HG03108 (cell line): ENCODE results near the gene RXFP1.
"Not testable (repeated sequence)": the region's sequence is repeated elsewhere in the genome, so short reads cannot be mapped to it uniquely, and the experiment has no call there.

ENCODE experiments used
- ATAC-seq: cut with Tn5 transposase; IDR thresholded peaks from one replicate; pipeline ENCODE4 v1.9.1; 2021; ENCODE audit warnings: moderate library complexity; ENCODE audit not compliant: unreplicated experiment

The RXFP1 gene

DNA sequence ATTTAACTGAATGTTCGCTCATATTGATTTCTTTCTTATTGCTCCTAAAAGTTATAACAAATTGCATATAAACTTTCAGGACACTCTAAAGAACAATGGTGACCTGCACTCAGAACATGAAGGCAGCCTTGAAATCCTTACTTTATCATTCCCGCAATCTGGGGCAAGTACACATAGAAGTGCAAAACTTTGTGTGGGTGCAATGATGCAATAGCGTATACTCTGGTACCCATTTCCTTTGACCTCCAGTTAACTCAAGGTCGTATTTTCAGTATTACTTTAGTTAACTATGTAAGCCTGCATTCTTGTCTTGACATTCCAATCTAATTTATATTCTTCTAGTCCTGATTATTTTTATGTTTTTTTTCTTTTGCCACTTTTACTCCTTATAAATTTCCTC is 85.3 kb downstream of the RXFP1 start:
- ATAC-seq = no peak

DNA sequence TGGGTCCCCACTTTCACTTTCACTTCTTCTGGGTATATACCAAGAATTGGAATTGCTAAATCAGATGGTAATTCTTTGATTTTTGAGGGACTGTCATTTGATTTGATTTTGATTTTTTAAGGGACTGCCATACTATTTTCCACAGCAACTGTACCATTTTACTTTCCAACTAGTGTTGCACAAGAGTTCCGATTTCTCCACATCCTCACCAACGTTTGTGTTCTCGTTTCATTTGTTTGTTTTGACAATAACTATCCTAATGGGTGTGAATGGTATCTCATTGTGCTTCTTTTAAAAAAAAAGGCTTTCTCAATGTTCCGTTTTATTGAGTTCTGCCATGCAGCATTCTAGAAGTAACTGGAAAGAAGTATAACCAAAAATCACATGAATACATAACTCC is 87.4 kb downstream of the RXFP1 start:
- ATAC-seq = no peak

DNA sequence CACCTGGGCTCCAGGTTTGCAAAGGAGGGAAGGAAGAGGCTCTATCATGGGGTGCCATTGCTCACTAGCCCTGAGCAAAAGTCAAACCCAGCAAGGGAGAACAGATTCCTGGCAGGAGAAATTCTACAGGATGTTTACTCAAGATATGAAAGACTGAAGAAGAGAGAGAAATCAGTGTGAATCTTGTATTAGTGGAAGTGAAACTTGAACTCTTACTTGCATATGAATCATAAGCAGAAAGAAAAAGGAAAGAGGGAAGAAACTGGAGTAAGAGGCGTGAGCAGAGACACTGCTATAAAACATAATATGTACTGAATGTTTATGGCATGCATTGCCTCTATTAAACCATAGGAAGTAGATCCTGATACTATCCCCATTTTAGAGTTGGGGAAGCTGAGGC is 89.1 kb downstream of the RXFP1 start:
- peak; percentile 89 for ATAC-seq

DNA sequence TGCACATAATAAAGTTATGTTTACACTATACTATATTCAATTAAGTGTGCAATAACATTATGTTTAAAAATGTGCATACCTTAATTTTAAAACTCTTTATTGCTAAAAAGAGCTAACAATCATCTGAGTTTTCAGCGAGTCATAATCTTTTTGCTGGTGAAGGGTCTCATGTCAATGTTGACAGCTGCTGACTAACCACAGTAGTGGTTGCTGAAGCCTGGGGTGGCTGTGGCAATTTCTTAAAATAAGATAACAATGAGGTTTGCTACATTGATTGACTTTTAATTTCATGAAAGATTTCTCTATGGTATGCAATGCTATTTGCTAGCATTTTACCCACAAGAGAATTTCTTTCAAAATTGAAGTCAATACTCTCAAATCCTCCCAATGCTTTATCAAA is 91.4 kb downstream of the RXFP1 start:
- ATAC-seq = no peak

DNA sequence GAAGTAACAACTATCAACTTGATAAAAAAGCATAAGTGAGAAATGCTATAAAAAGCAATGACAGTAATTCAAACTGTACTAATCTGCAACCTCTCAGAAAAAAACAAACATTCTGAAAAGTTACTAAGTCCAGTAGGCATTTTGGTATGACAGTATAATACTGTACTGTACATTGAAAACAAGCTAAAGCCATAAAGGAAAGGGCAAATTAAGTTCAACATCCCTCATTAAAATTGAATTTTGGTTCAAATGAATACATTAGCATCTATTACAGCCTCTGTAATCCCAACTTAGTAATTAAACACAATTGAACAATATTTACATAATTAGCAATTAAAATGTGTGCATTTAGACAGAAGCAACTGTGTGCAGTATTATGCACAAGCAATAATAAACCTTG is 96.3 kb downstream of the RXFP1 start:
- no peak for ATAC-seq

- no peak for ATAC-seq
Measured at GRCh38 chr4:158621729-158622128, 100.0 kb downstream of the RXFP1 start.

- ATAC-seq = no peak
Measured at GRCh38 chr4:158622251-158622650, 100.6 kb downstream of the RXFP1 start.

DNA sequence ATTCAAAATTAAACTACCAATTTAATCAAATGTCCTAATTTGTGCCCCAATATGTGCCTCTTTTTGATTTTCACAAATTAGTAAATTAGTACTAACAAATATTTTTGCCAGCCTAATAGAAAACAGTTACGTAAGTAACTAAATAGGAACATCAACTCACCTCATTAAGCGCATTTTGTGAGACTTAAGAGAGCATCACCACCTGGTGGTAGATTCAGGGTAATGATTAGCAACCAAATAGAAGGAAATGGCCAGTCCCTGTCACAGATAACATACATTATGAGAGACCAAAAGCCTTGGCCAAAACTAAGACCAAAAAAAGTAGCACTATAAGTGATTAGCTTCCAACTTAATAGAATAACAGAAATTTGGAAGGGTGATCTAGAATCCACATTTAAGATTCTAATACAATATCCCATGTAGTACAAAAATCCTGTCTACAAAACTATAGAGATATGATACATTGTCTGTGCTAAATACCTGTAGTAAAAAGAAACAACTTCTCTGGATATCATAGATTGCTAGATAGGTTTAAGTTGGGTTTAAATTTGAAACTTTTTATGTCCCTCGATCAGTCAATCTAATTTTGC is 103.3 kb downstream of the RXFP1 start:
- peak; percentile 80 for ATAC-seq

DNA sequence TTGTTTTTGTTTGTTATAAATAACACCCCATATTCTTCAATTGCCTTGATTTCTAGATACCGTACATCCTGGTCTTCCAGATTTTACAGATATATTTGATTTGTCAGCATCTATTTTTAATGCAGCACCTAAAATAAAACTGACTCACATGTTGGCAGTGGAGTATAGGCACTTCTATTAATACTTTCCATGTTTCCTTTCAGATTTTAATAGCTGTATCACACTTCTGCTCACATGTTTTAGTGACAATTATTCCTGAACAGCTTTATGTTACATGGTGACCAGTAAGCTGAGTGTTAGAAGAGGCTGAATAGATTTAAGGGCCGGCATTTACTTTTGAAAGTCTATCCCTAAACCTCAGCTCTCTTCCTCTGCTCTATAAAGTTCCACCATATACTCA is 103.9 kb downstream of the RXFP1 start:
- no peak for ATAC-seq

- ATAC-seq = no peak
Measured at GRCh38 chr4:158630893-158631292, 109.2 kb downstream of the RXFP1 start.

DNA sequence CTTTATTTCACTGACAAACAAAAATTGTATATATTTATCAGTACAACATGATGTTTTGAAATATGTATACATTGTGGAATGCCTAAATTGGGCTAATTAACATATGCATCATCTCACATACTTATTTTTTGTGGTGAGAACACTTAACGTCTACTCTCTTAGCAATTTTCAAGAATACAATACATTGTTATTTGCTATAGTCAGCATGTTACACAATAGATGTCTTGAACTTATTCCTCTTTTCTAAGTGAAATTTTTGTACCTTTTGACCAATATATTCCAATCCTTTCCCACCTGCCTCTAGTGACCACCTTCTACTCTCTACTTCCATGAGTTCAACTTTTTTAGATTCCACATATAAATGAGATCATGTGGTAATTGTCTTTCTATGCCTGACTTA is 114.9 kb downstream of the RXFP1 start:
- no peak for ATAC-seq

GRCh38 chr4:158644356-158644755 is 122.7 kb downstream of the RXFP1 start:
- no peak for ATAC-seq

- ATAC-seq = no peak
Measured at GRCh38 chr4:158644760-158645159, 123.1 kb downstream of the RXFP1 start.

- ATAC-seq = no peak
Measured at GRCh38 chr4:158649111-158649680, 127.5 kb downstream of the RXFP1 start.

DNA sequence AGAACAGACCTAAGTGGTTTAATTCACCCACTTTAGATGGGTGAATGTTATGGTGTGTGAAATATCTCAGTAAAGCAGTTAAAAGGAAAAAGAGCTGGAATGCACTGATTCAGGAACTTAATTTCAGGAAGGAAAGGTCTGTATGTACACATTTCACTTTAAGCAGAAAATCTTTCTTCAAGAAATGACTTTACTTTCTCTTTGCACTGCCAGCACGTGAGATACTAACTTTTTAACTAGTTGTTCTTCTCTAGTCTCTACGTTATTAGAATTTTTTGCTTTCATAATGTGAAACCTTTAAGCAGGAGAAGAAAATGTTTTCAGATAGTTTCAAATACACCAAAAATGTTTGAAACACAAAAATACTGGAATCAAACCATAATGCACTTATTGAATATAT is 131.2 kb downstream of the RXFP1 start:
- ATAC-seq = no peak

DNA sequence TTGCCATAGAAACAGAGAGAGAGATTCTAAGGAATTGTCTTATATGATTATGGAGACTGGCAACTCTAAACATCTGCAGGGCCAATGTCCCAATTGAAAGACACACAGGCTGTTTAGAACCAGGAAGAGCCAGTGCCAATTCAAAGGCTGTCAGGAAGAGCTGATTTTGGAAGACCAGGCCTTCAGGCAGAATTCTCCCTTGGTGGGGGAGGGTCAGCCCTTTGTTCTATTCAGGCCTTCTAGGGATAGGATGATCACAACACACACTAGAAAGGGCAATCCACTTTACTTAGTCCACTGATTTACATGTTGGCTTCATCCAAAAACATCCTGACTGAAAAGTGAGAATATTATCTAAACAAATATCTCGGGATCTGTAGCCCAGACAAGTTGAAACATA is 134.8 kb downstream of the RXFP1 start:
- no peak for ATAC-seq

DNA sequence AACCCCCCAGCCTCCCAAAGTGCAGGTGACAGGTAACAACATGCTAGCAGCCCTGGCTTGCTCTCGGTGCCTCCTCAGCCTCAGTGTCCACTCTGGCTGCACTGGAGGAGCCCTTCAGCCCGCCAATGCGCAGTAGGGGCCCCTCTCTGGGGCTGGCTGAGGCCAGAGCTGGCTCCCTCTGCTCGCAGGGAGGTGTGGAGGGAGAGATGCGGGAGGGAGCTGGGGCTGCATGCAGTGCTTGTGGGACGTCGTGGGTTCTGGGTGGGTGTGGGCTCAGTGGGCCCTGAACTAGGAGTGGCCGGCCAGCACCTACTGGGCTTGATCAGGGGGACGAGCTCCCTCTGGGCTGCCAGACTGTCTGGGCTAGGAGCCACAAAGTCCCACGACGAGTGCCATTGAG is 135.6 kb downstream of the RXFP1 start:
- ATAC-seq = no peak

GRCh38 chr4:158663255-158663654 is 141.6 kb downstream of the RXFP1 start:
- ATAC-seq = not testable (repeated sequence)

DNA sequence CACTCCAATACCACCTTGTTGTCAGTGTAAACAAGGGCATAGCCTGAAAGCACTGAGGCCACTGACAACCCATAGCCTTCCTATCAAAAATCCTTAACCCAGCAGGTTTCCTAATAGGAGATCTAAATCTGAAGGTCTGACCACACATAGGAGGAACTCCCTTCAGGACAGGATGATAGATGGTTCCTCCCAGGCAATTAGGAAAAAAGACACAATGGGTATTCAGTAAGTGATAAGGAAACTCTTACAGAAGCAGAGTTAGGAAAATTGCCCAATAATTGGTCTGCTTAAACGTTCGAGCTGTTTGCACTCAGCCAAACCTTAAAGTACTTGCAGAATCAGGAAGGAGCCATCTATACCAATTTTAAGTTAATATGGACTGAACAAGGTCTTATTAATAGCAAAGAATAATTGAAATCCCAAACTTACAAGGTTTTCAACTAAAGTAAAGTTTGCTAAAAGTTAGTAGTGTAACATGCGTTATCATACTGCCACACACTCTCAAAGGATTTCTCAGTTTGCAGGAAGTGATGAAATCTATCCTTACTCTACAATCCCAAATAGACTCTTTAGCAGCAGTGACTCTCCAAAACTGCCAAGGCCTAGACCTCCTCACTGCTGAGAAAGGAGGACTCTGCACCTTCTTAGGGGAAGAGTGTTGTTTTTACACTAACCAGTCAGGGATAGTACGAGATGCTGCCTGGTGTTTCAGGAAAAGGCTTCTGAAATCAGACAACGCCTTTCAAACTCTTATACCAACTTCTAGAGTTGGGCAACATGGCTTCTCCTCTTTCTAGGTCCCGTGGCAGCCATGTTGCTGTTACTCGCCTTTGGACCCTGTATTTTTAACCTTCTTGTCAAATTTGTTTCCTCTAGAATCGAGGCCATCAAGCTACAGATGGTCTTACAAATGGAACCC is 142.3 kb downstream of the RXFP1 start:
- not testable (repeated sequence) for ATAC-seq

DNA sequence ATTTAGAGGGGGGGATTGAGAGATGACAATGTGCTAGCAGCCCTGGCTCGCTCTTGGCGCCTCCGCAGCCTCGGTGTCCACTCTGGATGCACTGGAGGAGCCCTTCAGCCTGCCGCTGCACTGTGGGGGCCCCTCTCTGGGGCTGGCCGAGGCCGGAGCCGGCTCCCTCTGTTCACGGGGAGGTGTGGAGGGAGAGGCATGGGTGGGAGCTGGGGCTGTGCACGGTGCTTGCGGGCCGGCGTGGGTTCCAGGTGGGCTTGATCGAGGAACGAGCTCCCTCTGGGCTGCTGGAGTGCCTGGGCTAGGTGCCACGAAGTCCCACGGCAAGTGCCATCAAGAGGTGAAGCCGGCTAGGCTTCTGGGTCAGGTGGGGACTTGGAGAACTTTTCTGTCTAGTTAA is 143.1 kb downstream of the RXFP1 start:
- no peak for ATAC-seq

- no peak for ATAC-seq
Measured at GRCh38 chr4:158666892-158667291, 145.2 kb downstream of the RXFP1 start.

GRCh38 chr4:158667651-158668198 is 146.0 kb downstream of the RXFP1 start:
- no peak for ATAC-seq
